ENCODE data around the gene GYS1.
"Not testable (repeated sequence)": the region's sequence is repeated elsewhere in the genome, so short reads cannot be mapped to it uniquely, and the experiment has no call there.

Gene GYS1

GRCh38 chr19:48928164-48929025, 64.7 kb downstream of the GYS1 start (continued):
- TF ChIP-seq HOXD13 (CRISPR knock-in tag; IDR thresholded peaks at IDR 0.05; ENCODE audit: borderline replicate concordance) (no peak), ZNF571 (tag by site-specific recombination; IDR thresholded peaks at IDR 0.05) (no peak), ZNF707 (tag by site-specific recombination; IDR thresholded peaks at IDR 0.05) (no peak), PRDM2 (tag by site-specific recombination; IDR thresholded peaks at IDR 0.05; ENCODE audit: borderline replicate concordance) (no peak), ZNF223 (tag by site-specific recombination; IDR thresholded peaks at IDR 0.05) (no peak), WT1 (tag by site-specific recombination; IDR thresholded peaks at IDR 0.05) (no peak), ZNF140 (tag by site-specific recombination; IDR thresholded peaks at IDR 0.05) (no peak), ZNF530 (tag by site-specific recombination; IDR thresholded peaks at IDR 0.05; ENCODE audit: low read depth) (no peak), SALL2 (tag by site-specific recombination; IDR thresholded peaks at IDR 0.05; ENCODE audit: borderline replicate concordance) (no peak)

DNA sequence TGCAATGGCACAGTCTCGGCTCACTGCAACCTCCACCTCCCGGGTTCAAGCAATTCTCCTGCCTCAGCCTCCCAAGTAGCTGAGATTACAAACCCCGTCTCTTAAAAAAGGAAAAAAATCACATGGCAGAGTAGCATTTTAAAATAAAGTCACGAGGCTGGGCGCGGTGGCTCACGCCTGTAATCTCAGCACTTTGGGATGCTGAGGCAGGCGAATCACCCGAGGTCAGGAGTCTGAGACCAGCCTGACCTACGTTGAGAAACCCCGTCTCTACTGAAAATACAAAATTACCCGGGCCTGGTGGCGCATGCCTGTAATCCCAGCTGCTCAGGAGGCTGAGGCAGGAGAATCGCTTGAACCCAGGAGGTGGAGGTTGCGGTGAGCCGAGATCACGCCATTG, 65.4 kb downstream of the GYS1 start:
- not testable (repeated sequence) for H3K4me1 ChIP-seq (ENCODE audit: control insufficient read depth, insufficient read depth, low read length); H3K36me3 ChIP-seq (ENCODE audit: control insufficient read depth in 2 of 2, insufficient read depth in 1 of 2, low read length in 2 of 2); H3K27ac ChIP-seq (ENCODE audit: extremely low read depth, low read depth, low read length); H3K4me3 ChIP-seq (ENCODE audit: low read depth, low read length); H3K9me3 ChIP-seq (ENCODE audit: control insufficient read depth, insufficient read depth, low read depth, low read length)
- CTCF ChIA-PET = interaction anchor here (0.7 kb wide), 1 partner anchor 101 kb away, joined by 4 read pairs; no protein-coding TSS in a partner anchor
- POLR2A ChIA-PET = interaction anchor here (0.6 kb wide), 2 partner anchors 13 to 31 kb away, joined by 3 read pairs; no protein-coding TSS in a partner anchor

- Histone ChIP-seq H3K4me3 (ENCODE audit: low read depth, low read length) (no peak overlapping the region), H3K4me1 (ENCODE audit: control insufficient read depth, insufficient read depth, low read length) (no peaks in the 10 kb centered on the region), H3K36me3 (ENCODE audit: control insufficient read depth in 2 of 2, insufficient read depth in 1 of 2, low read length in 2 of 2) (peaks cover 3 to 11% of the 10 kb centered on the region in 2 experiments; a peak in 2 of 3 replicates), H3K9me3 (ENCODE audit: control insufficient read depth, insufficient read depth, low read depth, low read length) (no peaks in the 10 kb centered on the region), H3K27ac (ENCODE audit: extremely low read depth, low read depth, low read length) (no peak overlapping the region)
- TF ChIP-seq ZNF600 (tag by site-specific recombination; IDR thresholded peaks at IDR 0.05) = peak; percentile 85
- TF ChIP-seq SP7 (tag by site-specific recombination; IDR thresholded peaks at IDR 0.05) = peak; percentile 18; the same call in 1 of the 2 replicates
- TF ChIP-seq EGR2 (tag by site-specific recombination; IDR thresholded peaks at IDR 0.05; ENCODE audit: low read depth) = 0 out of 2 replicates have a peak, but pooled peaks have one; percentile 11
- no peak for TF ChIP-seq TSHZ1 (tag by site-specific recombination; IDR thresholded peaks at IDR 0.05; ENCODE audit: borderline replicate concordance)
- peak; percentile 46 for TF ChIP-seq ZFHX2 (tag by site-specific recombination; conservative IDR thresholded peaks at IDR 0.05)
- ChIA-PET POLR2A (interaction anchor here (2.0 kb wide), 1 partner anchor 55 kb away, joined by 5 read pairs; the partner anchor contains the start of gene PPP1R15A), CTCF (interaction anchor here (0.9 kb wide), 1 partner anchor 202 kb away, joined by 4 read pairs; no protein-coding TSS in a partner anchor)
These were observed 66.2 kb downstream of the GYS1 start for GRCh38 chr19:48926909-48927308.

Measured in HEK293 (cell line).